Measurements from ENCODE around the gene BABAM2. TPM values are rescaled to one million over a fixed set of nuclear protein-coding genes. Genes with fewer than 3 reads are reported as not detected.

The BABAM2 gene
- total and polyA plus RNA-seq, 9 of the 15 experiments (the other 6 are each of a cell fraction or from before 2014, with no cell fraction given) = 10.9 to 37.4 (median 25.6) TPM

GRCh38 chr2:28173377-28173776 lies 282.8 kb downstream of the BABAM2 start:
- FAIRE-seq = no peak
- in situ Hi-C loops (cut with MboI) = no loop called here
- H3K9me1 ChIP-seq (ENCODE audit: control insufficient read depth, insufficient read depth, low read length) = no peaks in the 10 kb centered on the region

More at GRCh38 chr2:28173377-28173776, 282.8 kb downstream of the BABAM2 start:
- WGBS (ENCODE audit: insufficient coverage, low coverage, missing lambda C conversion rate) = 29% methylated on average over 8 of the region's 8 CpGs
- Histone ChIP-seq H4K20me1 (replicated peaks; ENCODE audit: control insufficient read depth, insufficient read depth, low read length) (no peaks in the 10 kb centered on the region), H3K27ac (ENCODE audit: extremely low read depth, low read depth, low read length) (no peak overlapping the region), H3K36me3 (ENCODE audit: control insufficient read depth, insufficient read depth, low read length) (no peaks in the 10 kb centered on the region), H3K9me3 (replicated peaks; ENCODE audit: control insufficient read depth, insufficient read depth, low read depth, low read length) (no peaks in the 10 kb centered on the region), H3K79me2 (ENCODE audit: control insufficient read depth, insufficient read depth, low read length) (no peaks in the 10 kb centered on the region), H3K4me3 (no peak overlapping the region), H2AFZ (ENCODE audit: low read depth, low read length) (no peak overlapping the region), H3K27me3 (ENCODE audit: control insufficient read depth in 2 of 2, insufficient read depth in 2 of 2, low read length in 2 of 2) (no peaks in the 10 kb centered on the region), H3K4me1 (replicated peaks in 1 of 2; ENCODE audit: control insufficient read depth in 2 of 2, insufficient read depth in 2 of 2, low read length in 2 of 2) (no peaks in the 10 kb centered on the region), H3K9ac (ENCODE audit: insufficient read depth in 1 of 2, low read depth in 2 of 2, low read length in 2 of 2) (no peak overlapping the region), H3K4me2 (ENCODE audit: insufficient read depth, low read length) (no peak overlapping the region)
- ATAC-seq (no peak), DNase-seq (ENCODE audit: extremely low read depth in 1 of 4, low spot score in 3 of 4) (no peak)
- POLR2A ChIA-PET = no interaction called here
- no peak for TF ChIP-seq ARHGAP35 (IDR thresholded peaks at IDR 0.05; ENCODE audit: partially characterized antibody)
- TF ChIP-seq TARDBP (IDR thresholded peaks at IDR 0.05) = no peak
- no peak for TF ChIP-seq HDAC6 (IDR thresholded peaks at IDR 0.05; ENCODE audit: low read depth, low read length)
- TF ChIP-seq TCF7L2 (IDR thresholded peaks at IDR 0.05; ENCODE audit: low read depth, low read length) = no peak
- TF ChIP-seq RHOXF2B (CRISPR knock-in tag; conservative IDR thresholded peaks at IDR 0.05) = no peak
- no peak for TF ChIP-seq POLR2AphosphoS5 (IDR thresholded peaks at IDR 0.05; ENCODE audit: control insufficient read depth, insufficient read depth, low read depth, low read length)
- no peak for TF ChIP-seq MTA3 (IDR thresholded peaks at IDR 0.05; ENCODE audit: borderline replicate concordance)
- TF ChIP-seq ZNF551 (CRISPR knock-in tag; IDR thresholded peaks at IDR 0.05) = no peak
- no peak for TF ChIP-seq HDAC1 (IDR thresholded peaks at IDR 0.05)
- no peak for TF ChIP-seq ETS1 (conservative IDR thresholded peaks at IDR 0.05; ENCODE audit: control insufficient read depth, low read depth, low read length)
- TF ChIP-seq ZNF282 (CRISPR knock-in tag; IDR thresholded peaks at IDR 0.05) = no peak
- no peak for TF ChIP-seq ILF3 (IDR thresholded peaks at IDR 0.05; ENCODE audit: borderline replicate concordance)
- CTCF ChIA-PET (ENCODE audit: low intra/inter-chr PET ratio) = no interaction called here
- intact Hi-C loops (cut with micrococcal nuclease) = no loop called here
- BruUV-seq (replicated peaks) = no TSS peak
